SK-N-SH (cell line): ENCODE data around the gene TBC1D19. TPM values are rescaled to one million over a fixed set of nuclear protein-coding genes. Genes with fewer than 3 reads are reported as not detected.

Experiments
- CTCF ChIA-PET: fragments of 300-600, 350-600 bp; formaldehyde crosslinking; extraction: SDS; loops from one replicate; lab custom pipeline; 2021; lab: Yijun Ruan, JAX
- POLR2A ChIA-PET: fragments of 350-600 bp; sonication (Branson Sonifier 250); formaldehyde crosslinking; extraction: SDS; loops from one replicate; lab custom pipeline; 2020; ENCODE audit warnings: antibody characterized with exemption, inconsistent platforms; lab: Yijun Ruan, JAX
- DNase-seq: peaks from one replicate; pipeline ENCODE4 v3.0.0; 2012
- H2AFZ ChIP-seq: fragments of 200-600 bp; sonication (generic); 2 replicates; pipeline ENCODE4 v1.8.1; 2016; ENCODE audit warnings: antibody characterized with exemption, mild to moderate bottlenecking, low read depth
- H3F3A ChIP-seq: fragments of 200-600 bp; sonication (generic); replicated peaks from 2 replicates; pipeline ENCODE3; 2016; ENCODE audit warnings: antibody characterized with exemption, mild to moderate bottlenecking; ENCODE audit not compliant: insufficient read depth
- H3K27ac ChIP-seq, 2 experiments: fragments of 200-500 bp in 1 of 2; fragments of 200-600 bp in 1 of 2; sonication (Bioruptor generic) in 1 of 2; sonication (generic), shearing (Covaris generic) in 1 of 2; 2 replicates each; pipeline versions ENCODE4 v1.5.1 to v1.6.1; 2014 to 2016; ENCODE audit warnings: low read depth in 2 of 2, inconsistent platforms in 1 of 2, low read length in 1 of 2, mild to moderate bottlenecking in 1 of 2, mixed read lengths in 1 of 2
- H3K27me3 ChIP-seq: fragments of 200-600 bp; sonication (generic), shearing (Covaris generic); 2 replicates; pipeline ENCODE4 v1.6.1; 2016; ENCODE audit warnings: mixed run types; ENCODE audit not compliant: insufficient read depth
- H3K36me3 ChIP-seq, 2 experiments: fragments of 200-500 bp in 1 of 2; fragments of 200-600 bp in 1 of 2; sonication (Bioruptor generic) in 1 of 2; sonication (generic) in 1 of 2; replicated peaks in 1 of 2; 2 replicates each; pipeline versions ENCODE3 to v1.5.1; 2014 to 2016; ENCODE audit warnings: low read length in 1 of 2, mild to moderate bottlenecking in 1 of 2; ENCODE audit not compliant: insufficient read depth in 2 of 2, control insufficient read depth in 1 of 2
- H3K4me1 ChIP-seq, 2 experiments: fragments of 200-500 bp in 1 of 2; fragments of 200-600 bp in 1 of 2; sonication (Bioruptor generic) in 1 of 2; sonication (generic), shearing (Covaris generic) in 1 of 2; 2 replicates each; pipeline versions ENCODE4 v1.5.1 to v1.6.1; 2014 to 2016; ENCODE audit warnings: low read depth in 1 of 2, low read length in 1 of 2, mixed run types in 1 of 2; ENCODE audit not compliant: insufficient read depth in 2 of 2, control insufficient read depth in 1 of 2
- H3K4me2 ChIP-seq: fragments of 200-600 bp; sonication (generic), shearing (Covaris generic); 2 replicates; pipeline ENCODE4 v1.6.1; 2017; ENCODE audit warnings: mixed run types
- H3K4me3 ChIP-seq, 2 experiments: fragments of 200-500 bp in 1 of 2; fragments of 200-600 bp in 1 of 2; sonication (Bioruptor generic) in 1 of 2; sonication (generic), shearing (Covaris generic) in 1 of 2; 2 replicates each; pipeline versions ENCODE4 v1.5.1 to v1.8.1; 2014 to 2016; ENCODE audit warnings: low read depth in 2 of 2, inconsistent platforms in 1 of 2, low read length in 1 of 2, mild to moderate bottlenecking in 1 of 2, mixed read lengths in 1 of 2, moderate library complexity in 1 of 2
- H3K79me2 ChIP-seq: fragments of 200-600 bp; sonication (generic); 2 replicates; pipeline ENCODE4 v1.8.1; 2017; ENCODE audit warnings: mild to moderate bottlenecking; ENCODE audit not compliant: insufficient read depth
- H3K9ac ChIP-seq: fragments of 200-600 bp; sonication (generic); 2 replicates; pipeline ENCODE4 v1.6.1; 2017; ENCODE audit warnings: mixed run types
- H3K9me2 ChIP-seq: fragments of 200-600 bp; sonication (generic); 2 replicates; pipeline ENCODE4 v1.6.1; 2017; ENCODE audit warnings: mixed run types
- H3K9me3 ChIP-seq: fragments of 200-600 bp; sonication (generic); 2 replicates; pipeline ENCODE4 v1.6.1; 2017; ENCODE audit warnings: mixed run types, mild to moderate bottlenecking, moderate library complexity
- H4K20me1 ChIP-seq: fragments of 200-600 bp; sonication (generic); 2 replicates; pipeline ENCODE4 v1.6.1; 2017; ENCODE audit warnings: mild to moderate bottlenecking, mixed run types; ENCODE audit not compliant: insufficient read depth
- CHD2 ChIP-seq: fragments of 150-350 bp; IDR thresholded peaks from 2 replicates; pipeline ENCODE4 v1.6.1; 2018; ENCODE audit warnings: low read length; ENCODE audit not compliant: partially characterized antibody
- CTCF ChIP-seq: fragments of 200-600 bp; sonication (generic); IDR thresholded peaks from 2 replicates; pipeline ENCODE4 v1.6.1; 2017; ENCODE audit warnings: antibody characterized with exemption, mild to moderate bottlenecking, moderate library complexity
- ELF1 ChIP-seq: IDR thresholded peaks from 2 replicates; pipeline ENCODE4 v1.4.0; 2012
- EZH2phosphoT487 ChIP-seq: fragments of 200-600 bp; sonication (generic); IDR thresholded peaks from 2 replicates; pipeline ENCODE4 v1.6.1; 2017; ENCODE audit warnings: low read depth, mixed run types, mild to moderate bottlenecking, antibody characterized with exemption, moderate library complexity, borderline replicate concordance
- FOSL2 ChIP-seq: IDR thresholded peaks from 2 replicates; pipeline ENCODE4 v1.4.0; 2012; ENCODE audit warnings: low read depth, mild to moderate bottlenecking, moderate library complexity, borderline replicate concordance
- FOXM1 ChIP-seq: IDR thresholded peaks from 2 replicates; pipeline ENCODE4 v1.4.0; 2012; ENCODE audit warnings: low read depth, mild to moderate bottlenecking
- IRF3 ChIP-seq: fragments of 150-350 bp; IDR thresholded peaks from 2 replicates; pipeline ENCODE4 v1.6.1; 2016; ENCODE audit warnings: mild to moderate bottlenecking, low read depth, low read length
- JUND ChIP-seq: IDR thresholded peaks from 2 replicates; pipeline ENCODE4 v1.4.0; 2012
- MEF2A ChIP-seq: IDR thresholded peaks from 2 replicates; pipeline ENCODE4 v1.4.0; 2012; ENCODE audit warnings: low read depth, borderline replicate concordance
- RCOR1 ChIP-seq: fragments of 150-350 bp; IDR thresholded peaks from 2 replicates; pipeline ENCODE4 v1.6.1; 2017; ENCODE audit warnings: antibody characterized with exemption, low read length
- RXRA ChIP-seq: IDR thresholded peaks from 2 replicates; pipeline ENCODE4 v1.4.0; 2012; ENCODE audit warnings: low read depth, mild to moderate bottlenecking, borderline replicate concordance
- SIN3A ChIP-seq: IDR thresholded peaks from 2 replicates; pipeline ENCODE4 v1.6.1; 2012; ENCODE audit warnings: low read depth, mild to moderate bottlenecking, low read length, moderate library complexity, borderline replicate concordance
- SMC3 ChIP-seq: IDR thresholded peaks from 2 replicates; pipeline ENCODE4 v1.6.1; 2012; ENCODE audit warnings: low read depth, low read length, improper control_type of control experiment
- TAF1 ChIP-seq: IDR thresholded peaks from 2 replicates; pipeline ENCODE4 v1.6.1; 2012; ENCODE audit warnings: low read depth, mild to moderate bottlenecking, low read length, moderate library complexity, borderline replicate concordance
- TEAD4 ChIP-seq: IDR thresholded peaks from 2 replicates; pipeline ENCODE4 v1.4.0; 2012; ENCODE audit warnings: mild to moderate bottlenecking, borderline replicate concordance; ENCODE audit not compliant: insufficient read depth
- WGBS: methylation state at CpG from one replicate; pipeline ENCODE4 v1.1.6; 2017; ENCODE audit warnings: low lambda C conversion rate; 5-methylcytosine and 5-hydroxymethylcytosine counted together
- polyA plus RNA-seq, 3 experiments: library from polyadenylated mRNA; depleted of rRNA; stranded (reverse); fragments of >200 nt; gene quantifications; 2 replicates each; pipeline ENCODE4 v1.2.3, GENCODE V29; 2012
- TF ChIP-seq, protein P1 (sequence below): IDR thresholded peaks from 2 replicates; pipeline ENCODE4 v1.4.0; 2012; ENCODE audit warnings: low read depth, borderline replicate concordance
- TF ChIP-seq, protein P2 (sequence below): IDR thresholded peaks from 2 replicates; pipeline ENCODE4 v1.4.0; 2012; ENCODE audit warnings: low read depth
- TF ChIP-seq, protein P3 (sequence below): fragments of 150-350 bp; IDR thresholded peaks from 2 replicates; pipeline ENCODE4 v1.6.1; 2017; ENCODE audit warnings: antibody characterized with exemption, low read length, low read depth, borderline replicate concordance
- TF ChIP-seq, protein P4 (sequence below): IDR thresholded peaks from 2 replicates; pipeline ENCODE4 v1.6.1; 2012; ENCODE audit warnings: mild to moderate bottlenecking, low read depth, low read length, moderate library complexity

TBC1D19 gene
- polyA plus RNA-seq, 1 of the 3 experiments (the other 2 are of a cell fraction), result 4.2 TPM

DNA sequence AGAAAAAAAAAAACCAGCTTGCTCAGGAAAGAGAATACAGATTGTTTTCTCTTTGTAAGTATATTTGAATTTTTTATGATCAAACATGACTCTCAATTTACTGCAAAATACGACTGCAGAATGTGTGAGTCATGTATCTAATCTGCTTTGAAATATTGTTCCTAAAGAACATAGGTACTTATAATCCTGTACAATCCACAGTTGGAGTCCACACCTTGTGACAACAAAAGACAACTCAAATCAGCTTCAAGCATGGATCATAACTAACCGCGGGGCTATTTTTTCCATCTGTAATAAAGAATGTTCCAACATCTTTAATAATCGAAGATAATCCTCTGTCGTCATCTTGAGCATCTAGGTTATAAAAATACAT lies 198.9 kb downstream of the TBC1D19 start (continued):
- TF ChIP-seq MEF2A (no peak), ELF1 (no peak), CTCF (no peak), IRF3 (no peak), FOXM1 (no peak), RCOR1 (no peak), CHD2 (no peak), RXRA (no peak), TEAD4 (no peak)
- TF ChIP-seq, protein P1, sequence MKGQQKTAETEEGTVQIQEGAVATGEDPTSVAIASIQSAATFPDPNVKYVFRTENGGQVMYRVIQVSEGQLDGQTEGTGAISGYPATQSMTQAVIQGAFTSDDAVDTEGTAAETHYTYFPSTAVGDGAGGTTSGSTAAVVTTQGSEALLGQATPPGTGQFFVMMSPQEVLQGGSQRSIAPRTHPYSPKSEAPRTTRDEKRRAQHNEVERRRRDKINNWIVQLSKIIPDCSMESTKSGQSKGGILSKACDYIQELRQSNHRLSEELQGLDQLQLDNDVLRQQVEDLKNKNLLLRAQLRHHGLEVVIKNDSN, result no peak

DNA sequence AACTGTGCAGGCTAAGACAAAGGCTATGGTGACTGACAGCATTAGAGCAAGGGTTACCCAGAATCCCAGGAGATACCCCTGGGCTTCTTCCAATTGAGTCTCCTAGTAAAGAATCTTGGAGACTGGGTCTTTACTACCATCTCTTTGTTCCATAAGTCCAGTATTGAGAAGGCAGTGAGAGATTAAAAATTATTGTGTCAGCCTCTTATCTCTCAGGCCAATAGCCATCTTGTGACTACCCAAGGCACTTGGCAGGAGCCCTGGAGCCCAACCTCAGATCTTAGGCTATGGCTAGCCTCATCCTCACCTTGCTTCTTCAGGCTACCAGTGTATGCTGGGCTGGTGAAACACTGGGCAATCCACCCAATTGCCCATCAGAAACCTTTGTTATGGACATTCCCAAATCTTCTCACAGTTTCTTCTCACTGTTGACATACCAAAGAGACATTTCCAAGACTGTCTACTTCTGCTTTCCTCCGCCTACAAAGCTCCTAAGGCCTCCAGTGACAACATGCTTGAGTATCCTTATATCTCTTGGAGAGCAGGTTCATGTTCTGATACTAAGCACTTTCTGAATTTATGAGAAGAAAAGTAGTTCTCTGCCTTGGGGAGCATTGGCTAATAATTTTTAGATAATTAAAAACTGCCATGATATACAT lies 200.5 kb downstream of the TBC1D19 start:
- Histone ChIP-seq H3K4me2 (no peak overlapping the region), H3K9ac (no peak overlapping the region), H3K79me2 (no peaks in the 10 kb centered on the region), H3K9me2 (no peaks in the 10 kb centered on the region), H3K36me3 (no peaks in the 10 kb centered on the region), H3K9me3 (no peaks in the 10 kb centered on the region), H3K4me1 (peaks cover 7 to 48% of the 10 kb centered on the region in 2 experiments), H3K27me3 (no peaks in the 10 kb centered on the region), H3K27ac (no peak overlapping the region), H3F3A (peaks cover 33% of the 10 kb centered on the region), H2AFZ (no peak overlapping the region), H4K20me1 (no peaks in the 10 kb centered on the region; the same call in 1 of the 2 replicates), H3K4me3 (no peak overlapping the region)
- DNase-seq, result no peak
- POLR2A ChIA-PET, result no interaction called here
- CTCF ChIA-PET, result no interaction called here
- WGBS, result 88% methylated on average over 1 of the region's 1 CpG
- TF ChIP-seq SMC3 (no peak), TAF1 (no peak), EZH2phosphoT487 (no peak), CTCF (no peak), JUND (no peak), CHD2 (no peak), SIN3A (no peak), RCOR1 (no peak), FOSL2 (no peak)
- TF ChIP-seq, protein P2, sequence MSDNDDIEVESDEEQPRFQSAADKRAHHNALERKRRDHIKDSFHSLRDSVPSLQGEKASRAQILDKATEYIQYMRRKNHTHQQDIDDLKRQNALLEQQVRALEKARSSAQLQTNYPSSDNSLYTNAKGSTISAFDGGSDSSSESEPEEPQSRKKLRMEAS, result no peak
- TF ChIP-seq, protein P3, sequence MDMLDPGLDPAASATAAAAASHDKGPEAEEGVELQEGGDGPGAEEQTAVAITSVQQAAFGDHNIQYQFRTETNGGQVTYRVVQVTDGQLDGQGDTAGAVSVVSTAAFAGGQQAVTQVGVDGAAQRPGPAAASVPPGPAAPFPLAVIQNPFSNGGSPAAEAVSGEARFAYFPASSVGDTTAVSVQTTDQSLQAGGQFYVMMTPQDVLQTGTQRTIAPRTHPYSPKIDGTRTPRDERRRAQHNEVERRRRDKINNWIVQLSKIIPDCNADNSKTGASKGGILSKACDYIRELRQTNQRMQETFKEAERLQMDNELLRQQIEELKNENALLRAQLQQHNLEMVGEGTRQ, result no peak
- TF ChIP-seq, protein P4, sequence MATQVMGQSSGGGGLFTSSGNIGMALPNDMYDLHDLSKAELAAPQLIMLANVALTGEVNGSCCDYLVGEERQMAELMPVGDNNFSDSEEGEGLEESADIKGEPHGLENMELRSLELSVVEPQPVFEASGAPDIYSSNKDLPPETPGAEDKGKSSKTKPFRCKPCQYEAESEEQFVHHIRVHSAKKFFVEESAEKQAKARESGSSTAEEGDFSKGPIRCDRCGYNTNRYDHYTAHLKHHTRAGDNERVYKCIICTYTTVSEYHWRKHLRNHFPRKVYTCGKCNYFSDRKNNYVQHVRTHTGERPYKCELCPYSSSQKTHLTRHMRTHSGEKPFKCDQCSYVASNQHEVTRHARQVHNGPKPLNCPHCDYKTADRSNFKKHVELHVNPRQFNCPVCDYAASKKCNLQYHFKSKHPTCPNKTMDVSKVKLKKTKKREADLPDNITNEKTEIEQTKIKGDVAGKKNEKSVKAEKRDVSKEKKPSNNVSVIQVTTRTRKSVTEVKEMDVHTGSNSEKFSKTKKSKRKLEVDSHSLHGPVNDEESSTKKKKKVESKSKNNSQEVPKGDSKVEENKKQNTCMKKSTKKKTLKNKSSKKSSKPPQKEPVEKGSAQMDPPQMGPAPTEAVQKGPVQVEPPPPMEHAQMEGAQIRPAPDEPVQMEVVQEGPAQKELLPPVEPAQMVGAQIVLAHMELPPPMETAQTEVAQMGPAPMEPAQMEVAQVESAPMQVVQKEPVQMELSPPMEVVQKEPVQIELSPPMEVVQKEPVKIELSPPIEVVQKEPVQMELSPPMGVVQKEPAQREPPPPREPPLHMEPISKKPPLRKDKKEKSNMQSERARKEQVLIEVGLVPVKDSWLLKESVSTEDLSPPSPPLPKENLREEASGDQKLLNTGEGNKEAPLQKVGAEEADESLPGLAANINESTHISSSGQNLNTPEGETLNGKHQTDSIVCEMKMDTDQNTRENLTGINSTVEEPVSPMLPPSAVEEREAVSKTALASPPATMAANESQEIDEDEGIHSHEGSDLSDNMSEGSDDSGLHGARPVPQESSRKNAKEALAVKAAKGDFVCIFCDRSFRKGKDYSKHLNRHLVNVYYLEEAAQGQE, result no peak
